GM12892 (cell line): ENCODE measurements around the gene POLR3H. TPM values are rescaled to one million over a fixed set of nuclear protein-coding genes. Genes with fewer than 3 reads are reported as not detected.
"Not testable (repeated sequence)": the region's sequence is repeated elsewhere in the genome, so short reads cannot be mapped to it uniquely, and the experiment has no call there.

ENCODE experiments used
- DNase-seq: peaks from one replicate; pipeline ENCODE4 v3.0.0; 2011; ENCODE audit not compliant: insufficient read length
- FAIRE-seq: peaks from 2 replicates; lab custom pipeline; 2011; peaks lifted over from hg19 to GRCh38; lab: Jason Lieb, UNC
- POLR2A ChIP-seq: IDR thresholded peaks from 2 replicates; pipeline ENCODE4 v1.6.1; 2011; ENCODE audit warnings: low read depth, low read length, control low read depth
- POLR2AphosphoS5 ChIP-seq: IDR thresholded peaks from 2 replicates; pipeline ENCODE4 v1.6.1; 2011; ENCODE audit warnings: low read depth, low read length, control low read depth
- TAF1 ChIP-seq: IDR thresholded peaks from 2 replicates; pipeline ENCODE4 v1.6.1; 2011; ENCODE audit warnings: low read depth, mild to moderate bottlenecking, control low read depth, low read length, borderline replicate concordance
- polyA plus RNA-seq: library from polyadenylated mRNA; unstranded; fragments of >200 nt; gene quantifications from one replicate; pipeline ENCODE4 v1.2.1, GENCODE V29; 2012; ENCODE audit warnings: missing spikeins, inconsistent platforms; ENCODE audit not compliant: missing spikeins

Gene POLR3H, protein sequence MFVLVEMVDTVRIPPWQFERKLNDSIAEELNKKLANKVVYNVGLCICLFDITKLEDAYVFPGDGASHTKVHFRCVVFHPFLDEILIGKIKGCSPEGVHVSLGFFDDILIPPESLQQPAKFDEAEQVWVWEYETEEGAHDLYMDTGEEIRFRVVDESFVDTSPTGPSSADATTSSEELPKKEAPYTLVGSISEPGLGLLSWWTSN
- polyA plus RNA-seq: 15.2 TPM

DNA sequence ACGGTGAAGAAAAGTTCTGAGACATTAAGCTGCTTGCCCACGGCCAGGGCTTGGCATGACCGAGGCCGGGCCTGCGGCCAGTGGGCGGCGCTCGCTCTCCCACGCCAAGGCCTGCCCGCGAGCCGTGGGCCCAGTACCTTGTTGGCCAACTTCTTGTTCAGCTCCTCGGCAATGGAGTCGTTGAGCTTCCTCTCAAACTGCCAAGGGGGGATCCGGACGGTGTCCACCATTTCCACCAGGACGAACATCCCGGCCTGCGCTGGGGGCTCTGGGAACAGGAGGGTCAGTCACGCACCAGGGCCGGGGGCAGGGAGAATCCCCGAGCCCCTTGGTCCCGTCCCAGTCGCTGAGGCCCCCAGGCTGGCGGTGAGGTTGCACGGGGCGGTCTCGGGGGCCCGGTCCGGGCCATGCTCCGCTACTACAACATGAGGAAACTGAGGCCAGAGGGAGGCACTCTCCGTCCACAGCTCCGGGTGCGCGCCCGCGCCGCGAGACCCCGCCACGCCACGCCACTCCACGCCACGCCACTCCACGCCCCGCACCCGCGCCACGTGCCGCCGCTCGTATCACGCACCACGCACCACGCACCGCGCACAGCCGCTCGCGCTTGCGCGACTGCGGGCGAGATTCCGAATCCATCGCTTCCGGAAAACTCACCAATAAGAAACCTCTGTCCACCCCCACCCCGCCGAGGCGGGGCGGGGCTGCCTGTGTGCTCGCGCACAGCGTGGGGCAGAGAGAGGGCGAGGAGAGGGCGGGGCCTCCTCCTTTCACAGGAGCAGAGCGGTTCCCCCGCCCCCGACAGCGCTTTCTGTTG lies at the start of gene POLR3H:
Gene POLR3H (minus strand): TSS at position 617 of the 817 bp plus-strand sequence. CDS start 369 bp downstream, at position 248.
- TF ChIP-seq POLR2A (peak; percentile 18; the same call in 1 of the 2 replicates), POLR2AphosphoS5 (no peak)
- peak; percentile 99 for FAIRE-seq
- peak; percentile 96 for DNase-seq

DNA sequence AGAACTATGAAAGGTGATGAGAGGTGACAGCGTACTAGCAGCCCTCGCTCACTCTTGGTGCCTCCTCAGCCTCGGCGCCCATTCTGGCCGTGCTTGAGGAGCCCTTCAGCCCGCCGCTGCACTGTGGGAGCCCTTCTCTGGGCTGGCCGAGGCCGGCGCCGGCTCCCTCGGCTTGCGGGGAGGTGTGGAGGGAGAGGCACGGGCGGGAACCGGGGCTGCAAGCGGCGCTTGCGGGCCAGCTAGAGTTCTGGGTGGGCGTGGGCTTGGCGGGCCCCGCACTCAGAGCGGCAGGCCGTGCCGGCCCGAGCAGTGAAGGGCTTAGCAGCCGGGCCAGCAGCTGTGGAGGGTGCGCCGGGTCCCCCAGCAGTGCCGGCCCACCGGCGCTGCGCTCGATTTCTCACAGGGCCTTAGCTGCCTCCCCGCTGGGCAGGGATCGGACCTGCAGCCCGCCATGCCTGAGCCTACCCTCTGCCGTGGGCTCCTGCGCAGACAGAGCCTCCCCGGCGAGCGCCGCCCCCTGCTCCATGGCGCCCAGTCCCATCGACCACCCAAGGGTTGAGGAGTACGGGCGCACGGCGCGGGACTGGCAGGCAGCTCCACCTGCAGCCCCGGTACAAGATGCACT lies 49.2 kb upstream of the POLR3H start:
- not testable (repeated sequence) for DNase-seq, FAIRE-seq

DNA sequence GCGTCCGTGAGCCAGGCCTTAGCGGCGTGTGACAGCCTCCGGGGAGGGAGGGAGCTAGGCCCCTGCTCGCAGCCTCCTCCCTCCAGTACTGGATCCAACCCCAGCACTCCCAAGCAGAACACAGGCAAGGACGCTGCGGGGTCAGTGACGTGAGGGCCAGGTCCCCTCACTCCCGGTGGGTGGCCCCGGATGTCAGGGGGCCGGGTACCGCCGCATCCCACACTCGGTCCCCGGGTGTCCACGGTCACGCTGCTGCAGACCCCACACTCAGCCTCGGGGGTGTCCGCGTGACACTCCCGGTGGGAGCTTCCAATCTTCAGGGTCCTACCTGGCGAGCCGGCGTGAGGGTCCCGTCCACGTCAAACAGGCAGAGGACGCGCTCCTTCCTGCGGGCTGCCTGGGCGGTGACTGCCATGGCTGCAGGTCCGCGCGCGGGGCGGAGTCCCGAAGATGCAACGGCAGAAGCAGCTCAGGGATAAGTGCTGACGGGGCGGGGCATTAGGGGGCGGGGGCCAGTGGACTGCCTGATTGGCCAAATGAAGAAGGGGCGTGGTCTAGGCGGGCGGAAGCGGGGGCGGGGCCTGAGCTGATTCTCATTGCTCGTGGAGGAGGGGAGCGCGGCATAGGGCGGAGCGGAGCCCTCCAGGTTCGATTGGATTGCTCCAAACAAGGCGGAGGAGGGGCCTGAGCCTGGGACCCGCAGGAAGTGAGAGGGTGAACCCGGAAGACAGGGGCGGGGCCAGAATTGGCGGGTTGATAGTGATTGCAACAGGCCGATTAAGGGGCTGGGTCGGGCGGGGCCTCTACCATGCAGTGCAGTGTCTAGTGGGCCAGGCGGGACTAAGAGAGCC lies 45.3 kb upstream of the POLR3H start, which contains the start of gene PMM1:
Gene PMM1 (minus strand): TSS at position 450 of the 851 bp plus-strand sequence. CDS start 35 bp downstream, at position 415.
- peak; percentile 62; the same call in 1 of the 2 replicates for TF ChIP-seq POLR2A
- TF ChIP-seq POLR2AphosphoS5: peak; percentile 62; the same call in 1 of the 2 replicates
- TF ChIP-seq TAF1: peak; percentile 54; the same call in 1 of the 2 replicates
- DNase-seq: peak; percentile 100
- FAIRE-seq: peak; percentile 99

DNA sequence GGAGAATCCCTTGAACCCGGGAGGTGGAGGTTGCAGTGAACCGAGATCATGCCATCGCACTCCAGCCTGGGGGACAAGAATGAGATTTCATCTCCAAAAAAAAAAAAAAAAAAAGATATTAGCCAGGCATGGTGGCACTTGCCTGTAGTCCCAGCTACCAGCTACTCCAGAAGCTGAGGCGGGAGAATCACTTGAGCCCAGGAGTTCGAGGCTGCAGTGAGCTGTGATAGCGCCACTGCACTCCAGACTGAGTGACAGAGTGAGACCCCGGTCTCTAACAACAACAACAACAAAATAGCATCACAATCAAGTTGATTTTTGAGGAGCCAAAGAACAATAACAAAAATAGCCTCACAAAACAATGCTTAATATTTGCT lies 43.1 kb upstream of the POLR3H start:
- FAIRE-seq (no peak), DNase-seq (no peak)
- TF ChIP-seq POLR2AphosphoS5: no peak
- no peak for TF ChIP-seq POLR2A
- TF ChIP-seq TAF1: no peak

DNA sequence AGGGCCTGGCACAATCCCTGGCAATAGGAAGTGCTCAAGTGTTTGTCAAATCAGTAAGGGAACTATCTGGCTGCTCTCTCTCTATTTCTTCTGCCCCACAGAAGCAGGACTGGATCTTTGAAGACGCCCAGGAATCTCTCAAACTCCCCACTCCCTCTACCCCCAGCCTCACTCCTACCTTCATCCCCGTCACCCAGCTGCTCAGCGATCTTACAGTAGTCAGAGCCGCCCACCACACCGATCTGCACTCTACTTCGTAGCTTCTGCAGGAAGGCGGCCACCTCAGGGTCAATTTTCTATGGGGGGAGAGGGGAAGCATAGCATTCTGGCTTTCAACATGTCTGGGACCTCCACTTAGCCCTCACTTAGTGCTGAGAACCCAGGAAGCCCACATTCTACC lies 41.6 kb upstream of the POLR3H start:
- DNase-seq (no peak), FAIRE-seq (no peak)
- TF ChIP-seq TAF1: no peak
- no peak for TF ChIP-seq POLR2A
- TF ChIP-seq POLR2AphosphoS5: no peak

DNA sequence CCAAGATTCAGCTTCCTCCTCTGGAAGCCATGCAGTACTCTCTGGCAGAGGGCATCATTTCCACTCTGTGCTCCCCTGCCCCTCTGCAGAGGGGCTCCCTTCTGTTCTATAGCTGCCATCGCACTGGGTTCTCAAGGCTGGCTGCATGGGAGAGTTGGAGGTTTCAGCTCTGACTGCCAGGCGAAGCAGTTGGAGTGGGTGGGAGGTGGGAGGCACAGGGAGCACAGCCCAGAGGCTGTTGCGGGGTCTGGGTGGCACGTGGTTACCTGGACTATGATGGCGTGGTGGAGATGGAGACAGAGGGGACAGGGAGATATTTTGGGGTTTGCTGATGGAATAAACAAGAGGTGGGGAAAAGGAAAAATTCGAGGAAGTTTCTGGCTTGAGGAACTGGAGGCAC lies 40.6 kb upstream of the POLR3H start:
- no peak for TF ChIP-seq POLR2AphosphoS5
- TF ChIP-seq TAF1: no peak
- TF ChIP-seq POLR2A: no peak
- FAIRE-seq: no peak

DNA sequence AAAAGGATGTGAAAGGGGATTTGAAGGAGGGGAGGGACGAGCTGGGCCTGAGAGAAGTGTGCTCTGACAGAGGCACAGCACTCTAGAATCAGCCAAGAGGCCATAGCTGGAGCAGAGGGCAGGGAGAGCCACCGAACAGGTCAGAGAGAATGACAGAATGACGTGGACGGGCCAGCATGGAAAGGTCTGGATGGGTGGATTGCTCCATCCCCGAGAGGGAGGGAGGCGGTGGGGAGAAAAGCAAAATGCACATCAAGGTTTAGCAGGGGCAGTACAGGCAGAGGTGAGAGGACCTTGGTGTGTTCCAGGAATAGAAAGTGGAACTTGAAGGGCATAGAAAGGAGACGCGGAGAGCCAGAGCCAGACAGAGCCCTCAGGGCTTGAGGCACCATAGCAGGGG lies 38.4 kb upstream of the POLR3H start:
- DNase-seq: no peak
- FAIRE-seq: no peak
- TF ChIP-seq POLR2A (no peak), TAF1 (no peak), POLR2AphosphoS5 (no peak)

More for the DNA sequence above, 40.6 kb upstream of the POLR3H start:
- no peak for DNase-seq

DNA sequence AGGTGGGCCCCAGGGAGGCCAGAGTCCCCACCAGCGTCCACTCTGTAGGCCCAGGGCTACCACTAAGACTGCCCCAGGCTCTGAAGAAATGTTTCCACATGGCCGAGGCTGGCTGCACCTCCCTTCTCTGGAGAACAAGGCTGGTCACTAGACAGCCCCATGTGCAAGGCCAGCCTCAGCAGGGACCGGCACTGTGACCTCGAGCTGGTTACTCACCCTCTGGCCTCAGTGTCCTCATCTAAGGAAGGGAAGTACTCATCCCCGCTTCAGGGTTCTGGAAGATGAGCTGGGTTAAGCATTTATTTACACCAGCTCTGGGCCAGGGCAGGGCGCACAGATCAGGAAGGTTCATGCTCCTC lies 35.7 kb upstream of the POLR3H start:
- DNase-seq (no peak), FAIRE-seq (no peak)
- TF ChIP-seq POLR2AphosphoS5 (no peak), TAF1 (no peak), POLR2A (no peak)

DNA sequence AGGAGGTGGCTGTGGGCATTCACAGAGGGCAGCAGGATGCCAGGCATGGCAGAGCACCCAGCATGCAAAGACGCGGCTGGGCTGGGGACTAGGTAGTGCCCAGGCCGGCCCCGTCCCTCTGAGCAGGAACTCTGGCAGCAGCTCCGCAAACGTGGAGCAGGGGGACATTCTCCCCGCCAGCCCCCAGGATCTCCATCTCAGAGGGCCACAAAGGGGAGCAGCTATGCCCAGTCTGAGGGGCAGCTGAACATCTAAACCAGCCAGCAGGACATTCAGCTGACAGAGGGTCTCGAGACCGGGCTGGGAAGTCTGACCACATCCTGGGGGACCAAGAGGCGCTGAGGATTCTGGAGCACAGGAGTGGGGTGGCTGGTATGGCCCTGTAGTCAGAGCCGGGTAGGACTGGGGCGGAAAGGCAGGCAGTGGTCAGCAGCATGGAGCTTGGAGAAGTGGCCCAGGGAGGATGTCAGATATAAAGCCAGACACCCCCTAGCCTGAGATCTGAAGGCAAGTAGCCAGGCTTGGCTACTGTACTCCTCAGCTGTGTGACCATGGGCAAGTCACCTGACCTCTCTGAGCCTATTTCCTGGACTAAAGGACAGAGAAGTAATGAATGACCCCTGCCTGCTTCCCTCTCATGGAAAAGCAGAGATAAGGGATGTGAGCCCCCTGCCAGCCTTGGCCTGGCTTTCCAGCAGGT lies 35.2 kb upstream of the POLR3H start:
- no peak for TF ChIP-seq POLR2AphosphoS5
- FAIRE-seq: no peak
- no peak for DNase-seq

DNA sequence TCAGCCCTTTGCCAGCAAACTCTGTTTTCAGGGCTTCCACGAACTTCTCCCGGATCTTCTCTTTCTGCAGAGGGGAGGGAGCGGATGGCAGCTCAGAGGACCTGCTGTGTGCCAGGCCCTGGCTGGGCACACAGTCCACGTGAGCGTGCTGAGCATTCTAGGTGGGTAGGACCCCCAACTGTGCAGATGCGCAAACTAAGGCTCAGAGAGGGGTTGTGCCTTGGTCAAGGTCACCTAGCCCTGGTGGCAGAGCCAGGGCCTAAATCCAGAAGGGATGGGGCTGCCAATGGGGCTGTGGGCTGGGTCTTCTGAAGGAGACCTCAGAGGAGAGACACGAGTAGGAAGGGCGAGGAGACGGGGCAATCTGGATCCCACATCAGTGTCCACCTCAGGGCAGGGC lies 34.5 kb upstream of the POLR3H start:
- FAIRE-seq: no peak
- no peak for DNase-seq

More for the DNA sequence above, 34.5 kb upstream of the POLR3H start:
- TF ChIP-seq POLR2A: no peak
- no peak for TF ChIP-seq POLR2AphosphoS5
- no peak for TF ChIP-seq TAF1
